Sigmoid colon (tissue), 7 donors: ENCODE data around the gene CSTB. TPM values are rescaled to one million over a fixed set of nuclear protein-coding genes. Genes with fewer than 3 reads are reported as not detected.

Source experiments
- DNase-seq: peaks from one replicate; pipeline ENCODE4 v3.0.0-alpha.2; 2019
- H3K27ac ChIP-seq, 4 donors: fragments of 200-600 bp; sonication (generic); one replicate each; pipeline ENCODE4 v1.5.1; 2016 to 2019; ENCODE audit warnings: mild to moderate bottlenecking in 1 of 4
- H3K27me3 ChIP-seq, 3 donors: fragments of 200-600 bp; sonication (generic); one replicate each; pipeline ENCODE4 v1.5.1; 2019; ENCODE audit warnings: mild to moderate bottlenecking in 1 of 3
- H3K36me3 ChIP-seq, 4 donors: fragments of 200-600 bp; sonication (generic); one replicate each; pipeline ENCODE4 v1.5.1; 2016 to 2019
- H3K4me1 ChIP-seq, 4 donors: fragments of 200-600 bp; sonication (generic); one replicate each; pipeline ENCODE4 v1.5.1; 2017 to 2019
- H3K4me3 ChIP-seq, 4 donors: fragments of 200-600 bp; sonication (generic); one replicate each; pipeline ENCODE4 v1.5.1; 2017 to 2019; ENCODE audit warnings: mild to moderate bottlenecking in 2 of 4, moderate library complexity in 1 of 4
- H3K9me3 ChIP-seq, 4 donors: fragments of 200-600 bp in 3 of 4; sonication (generic) in 3 of 4; one replicate each; pipeline versions ENCODE4 v1.5.1 to v1.6.1; 2013 to 2019
- CTCF ChIP-seq, 4 experiments: fragments of 450-650 bp in 3 of 4; fragments of 200-600 bp in 1 of 4; IDR thresholded peaks; one replicate each; pipeline ENCODE4 v1.5.1; 2016 to 2019; ENCODE audit warnings: antibody characterized with exemption in 4 of 4, mild to moderate bottlenecking in 3 of 4, moderate library complexity in 2 of 4
- EP300 ChIP-seq, 4 donors: sonication (generic); formaldehyde crosslinking; IDR thresholded peaks; one replicate each; pipeline ENCODE4 v1.6.1; 2017; ENCODE audit warnings: antibody characterized with exemption in 4 of 4
- POLR2A ChIP-seq, 2 donors: fragments of 450-650 bp; IDR thresholded peaks; one replicate each; pipeline ENCODE4 v1.6.1; 2016; ENCODE audit warnings: antibody characterized with exemption in 2 of 2, mild to moderate bottlenecking in 2 of 2, moderate library complexity in 2 of 2
- POLR2AphosphoS5 ChIP-seq, 4 donors: sonication (generic); formaldehyde crosslinking; IDR thresholded peaks; one replicate each; pipeline ENCODE4 v1.6.1; 2017; ENCODE audit warnings: antibody characterized with exemption in 4 of 4
- whole genome bisulfite sequencing, 2 donors: extraction: QIAGEN DNeasy Blood & Tissue Kit; methylation state at CpG; one replicate each; pipeline ENCODE4 v1.1.7; 2013; 5-methylcytosine and 5-hydroxymethylcytosine counted together
- intact Hi-C: fragments of 100-400 bp; cut with DNase I; formaldehyde crosslinking; loops from one replicate; pipeline ENCODE4 v1.15.1; 2023
- polyA plus RNA-seq, 3 donors: library from polyadenylated mRNA; stranded (reverse); fragments of 200-250 nt; gene quantifications; one replicate each; pipeline ENCODE4 v1.2.3, GENCODE V29; 2013
- total RNA-seq, 4 donors: library from RNA; depleted of rRNA; stranded (reverse); fragments of >200 nt; gene quantifications; one replicate each; pipeline ENCODE4 v1.1.0, GENCODE V29; 2016
- donor health status: healthy with polysubstance abuse.
- donor health status: Bipolar disorder and iron deficiency.
- donor health status: healthy.

CSTB gene
- total and polyA plus RNA-seq, 7 donors: 7.1 to 167 (median 9.7) TPM

- TF ChIP-seq POLR2A (IDR thresholded peaks at IDR 0.05): no peak
- no peak for TF ChIP-seq POLR2AphosphoS5 (IDR thresholded peaks at IDR 0.05)
- no peak for TF ChIP-seq CTCF (IDR thresholded peaks at IDR 0.05)
- TF ChIP-seq EP300 (IDR thresholded peaks at IDR 0.05): no peak
- DNase-seq: peak; percentile 60
- no peak overlapping the region for H3K4me3 ChIP-seq
- no peaks in the 10 kb centered on the region for H3K9me3 ChIP-seq
- WGBS, 2 donors: 93 to 94% methylated on average over 25 of the region's 25 CpGs
- H3K36me3 ChIP-seq: peaks cover 0 to 20% (median 0%) of the 10 kb centered on the region in 4 donors
- H3K27ac ChIP-seq: no peak overlapping the region
- intact Hi-C loops: no loop called here
- peaks cover 0 to 20% (median 11%) of the 10 kb centered on the region in 4 donors for H3K4me1 ChIP-seq
- no peaks in the 10 kb centered on the region for H3K27me3 ChIP-seq
These were observed 39.8 kb downstream of the CSTB start for GRCh38 chr21:43736224-43736883.

GRCh38 chr21:43735236-43736091 lies 40.6 kb downstream of the CSTB start:
- no peaks in the 10 kb centered on the region for H3K9me3 ChIP-seq
- H3K27ac ChIP-seq: peak overlapping the region in 1 of 4 donors; percentile 7
- peak; percentile 54 for DNase-seq
- H3K4me1 ChIP-seq: peaks cover 0 to 19% (median 11%) of the 10 kb centered on the region in 4 donors
- no peaks in the 10 kb centered on the region for H3K27me3 ChIP-seq
- TF ChIP-seq POLR2A (IDR thresholded peaks at IDR 0.05) (no peak), POLR2AphosphoS5 (IDR thresholded peaks at IDR 0.05) (no peak), EP300 (IDR thresholded peaks at IDR 0.05) (no peak), CTCF (IDR thresholded peaks at IDR 0.05) (no peak)
- intact Hi-C loops: no loop called here
- WGBS, 2 donors: 91 to 94% methylated on average over 22 of the region's 22 CpGs
- H3K4me3 ChIP-seq: no peak overlapping the region
- H3K36me3 ChIP-seq: peaks cover 0 to 20% (median 0%) of the 10 kb centered on the region in 4 donors

- DNase-seq: peak; percentile 62
- Histone ChIP-seq H3K9me3 (no peaks in the 10 kb centered on the region), H3K27me3 (no peaks in the 10 kb centered on the region), H3K4me1 (peaks cover 0 to 20% (median 11%) of the 10 kb centered on the region in 4 donors), H3K27ac (peak overlapping the region in 2 of 4 donors; percentile 7 to 34), H3K36me3 (peaks cover 0 to 20% (median 0%) of the 10 kb centered on the region in 4 donors), H3K4me3 (no peak overlapping the region)
- intact Hi-C loops: no loop called here
- WGBS, 2 donors: 76 to 79% methylated on average over 9 of the region's 9 CpGs
- TF ChIP-seq EP300 (IDR thresholded peaks at IDR 0.05) (no peak), POLR2AphosphoS5 (IDR thresholded peaks at IDR 0.05) (no peak), CTCF (IDR thresholded peaks at IDR 0.05) (no peak), POLR2A (IDR thresholded peaks at IDR 0.05) (no peak)
These were observed 41.2 kb downstream of the CSTB start for GRCh38 chr21:43734928-43735229.

- no peaks in the 10 kb centered on the region for H3K9me3 ChIP-seq
- DNase-seq: no peak
- peak overlapping the region in 2 of 4 donors; percentile 7 to 34 for H3K27ac ChIP-seq
- peaks cover 0 to 26% (median 16%) of the 10 kb centered on the region in 4 donors for H3K4me1 ChIP-seq
- WGBS, 2 donors: 31 to 58% methylated on average over 25 of the region's 25 CpGs
- no peaks in the 10 kb centered on the region for H3K27me3 ChIP-seq
- no peak overlapping the region for H3K4me3 ChIP-seq
- H3K36me3 ChIP-seq: peaks cover 0 to 20% (median 0%) of the 10 kb centered on the region in 4 donors
- intact Hi-C loops: no loop called here
- TF ChIP-seq CTCF (IDR thresholded peaks at IDR 0.05): no peak
- TF ChIP-seq POLR2A (IDR thresholded peaks at IDR 0.05): no peak
- TF ChIP-seq EP300 (IDR thresholded peaks at IDR 0.05): no peak
- no peak for TF ChIP-seq POLR2AphosphoS5 (IDR thresholded peaks at IDR 0.05)
These were observed 41.8 kb downstream of the CSTB start for GRCh38 chr21:43734131-43734927.
